Neuron (in vitro differentiated cells): Measurements from ENCODE around the gene CPPED1.

Experiments
- H2AFZ ChIP-seq: one replicate; pipeline ENCODE4 v1.6.1; 2013; ENCODE audit warnings: low read depth, mild to moderate bottlenecking, inconsistent platforms, low read length, moderate library complexity
- H3K27me3 ChIP-seq: one replicate; pipeline ENCODE4 v1.6.1; 2013; ENCODE audit warnings: low read length; ENCODE audit not compliant: insufficient read depth
- H3K36me3 ChIP-seq: one replicate; pipeline ENCODE4 v1.6.1; 2013; ENCODE audit warnings: low read length; ENCODE audit not compliant: insufficient read depth
- H3K4me1 ChIP-seq: one replicate; pipeline ENCODE4 v1.6.1; 2013; ENCODE audit warnings: low read length; ENCODE audit not compliant: insufficient read depth
- H3K4me3 ChIP-seq: 2 replicates; pipeline ENCODE4 v1.5.1; 2013; ENCODE audit warnings: mild to moderate bottlenecking, low read length, moderate library complexity
- H3K9me3 ChIP-seq: one replicate; pipeline ENCODE4 v1.6.1; 2013; ENCODE audit warnings: low read length

CPPED1 gene

GRCh38 chr16:12735805-12736204 lies 67.9 kb downstream of the CPPED1 start:
- Histone ChIP-seq H3K4me3 (no peak overlapping the region), H3K27me3 (no peaks in the 10 kb centered on the region), H3K9me3 (no peaks in the 10 kb centered on the region), H2AFZ (no peak overlapping the region), H3K4me1 (peaks cover 3% of the 10 kb centered on the region), H3K36me3 (no peaks in the 10 kb centered on the region)

- H3K9me3 ChIP-seq: no peaks in the 10 kb centered on the region
- H3K27me3 ChIP-seq: no peaks in the 10 kb centered on the region
- H2AFZ ChIP-seq: no peak overlapping the region
- H3K36me3 ChIP-seq: no peaks in the 10 kb centered on the region
- no peaks in the 10 kb centered on the region for H3K4me1 ChIP-seq
- no peak overlapping the region for H3K4me3 ChIP-seq
These were observed 71.1 kb downstream of the CPPED1 start for GRCh38 chr16:12732600-12732999.

- Histone ChIP-seq H2AFZ (no peak overlapping the region), H3K4me3 (no peak overlapping the region), H3K4me1 (no peaks in the 10 kb centered on the region), H3K36me3 (no peaks in the 10 kb centered on the region), H3K9me3 (no peaks in the 10 kb centered on the region), H3K27me3 (no peaks in the 10 kb centered on the region)
These were observed 74.2 kb downstream of the CPPED1 start for GRCh38 chr16:12729448-12729847.

GRCh38 chr16:12728469-12728868 lies 75.2 kb downstream of the CPPED1 start:
- Histone ChIP-seq H3K4me3 (no peak overlapping the region), H3K4me1 (peaks cover 5% of the 10 kb centered on the region), H3K9me3 (peaks cover 2% of the 10 kb centered on the region), H3K36me3 (no peaks in the 10 kb centered on the region), H2AFZ (no peak overlapping the region), H3K27me3 (no peaks in the 10 kb centered on the region)

- H3K4me1 ChIP-seq: peaks cover 5% of the 10 kb centered on the region
- no peak overlapping the region for H2AFZ ChIP-seq
- no peaks in the 10 kb centered on the region for H3K36me3 ChIP-seq
- peaks cover 2% of the 10 kb centered on the region for H3K9me3 ChIP-seq
- H3K27me3 ChIP-seq: no peaks in the 10 kb centered on the region
- H3K4me3 ChIP-seq: no peak overlapping the region
These were observed 79.5 kb downstream of the CPPED1 start for GRCh38 chr16:12724226-12724625.

- peaks cover 2% of the 10 kb centered on the region for H3K9me3 ChIP-seq
- no peaks in the 10 kb centered on the region for H3K36me3 ChIP-seq
- H3K27me3 ChIP-seq: no peaks in the 10 kb centered on the region
- no peak overlapping the region for H2AFZ ChIP-seq
- H3K4me1 ChIP-seq: peaks cover 5% of the 10 kb centered on the region
- H3K4me3 ChIP-seq: no peak overlapping the region
These were observed 80.0 kb downstream of the CPPED1 start for GRCh38 chr16:12723681-12724080.

GRCh38 chr16:12721841-12722421 lies 81.8 kb downstream of the CPPED1 start:
- H3K4me1 ChIP-seq: peaks cover 5% of the 10 kb centered on the region
- no peak overlapping the region for H2AFZ ChIP-seq
- H3K36me3 ChIP-seq: no peaks in the 10 kb centered on the region
- peaks cover 2% of the 10 kb centered on the region for H3K9me3 ChIP-seq
- H3K4me3 ChIP-seq: no peak overlapping the region
- no peaks in the 10 kb centered on the region for H3K27me3 ChIP-seq

- H3K36me3 ChIP-seq: no peaks in the 10 kb centered on the region
- peaks cover 2% of the 10 kb centered on the region for H3K9me3 ChIP-seq
- H3K4me3 ChIP-seq: no peak overlapping the region
- peaks cover 5% of the 10 kb centered on the region for H3K4me1 ChIP-seq
- H3K27me3 ChIP-seq: no peaks in the 10 kb centered on the region
- H2AFZ ChIP-seq: no peak overlapping the region
These were observed 83.7 kb downstream of the CPPED1 start for GRCh38 chr16:12719972-12720371.

GRCh38 chr16:12716658-12717057 lies 87.0 kb downstream of the CPPED1 start:
- Histone ChIP-seq H3K36me3 (no peaks in the 10 kb centered on the region), H3K4me1 (no peaks in the 10 kb centered on the region), H2AFZ (no peak overlapping the region), H3K9me3 (no peaks in the 10 kb centered on the region), H3K27me3 (no peaks in the 10 kb centered on the region), H3K4me3 (no peak overlapping the region)

- Histone ChIP-seq H3K4me1 (no peaks in the 10 kb centered on the region), H3K36me3 (no peaks in the 10 kb centered on the region), H3K27me3 (no peaks in the 10 kb centered on the region), H3K9me3 (no peaks in the 10 kb centered on the region), H2AFZ (no peak overlapping the region), H3K4me3 (no peak overlapping the region)
These were observed 93.9 kb downstream of the CPPED1 start for GRCh38 chr16:12709807-12710206.

- no peaks in the 10 kb centered on the region for H3K36me3 ChIP-seq
- H3K4me1 ChIP-seq: no peaks in the 10 kb centered on the region
- no peak overlapping the region for H3K4me3 ChIP-seq
- no peaks in the 10 kb centered on the region for H3K27me3 ChIP-seq
- no peak overlapping the region for H2AFZ ChIP-seq
- no peaks in the 10 kb centered on the region for H3K9me3 ChIP-seq
These were observed 95.4 kb downstream of the CPPED1 start for GRCh38 chr16:12708266-12708665.

- H3K27me3 ChIP-seq: no peaks in the 10 kb centered on the region
- no peaks in the 10 kb centered on the region for H3K36me3 ChIP-seq
- no peaks in the 10 kb centered on the region for H3K4me1 ChIP-seq
These were observed 97.1 kb downstream of the CPPED1 start for GRCh38 chr16:12706628-12707027.

GRCh38 chr16:12704492-12705111 lies 99.1 kb downstream of the CPPED1 start:
- Histone ChIP-seq H3K9me3 (no peaks in the 10 kb centered on the region), H3K36me3 (no peaks in the 10 kb centered on the region), H3K4me1 (no peaks in the 10 kb centered on the region), H3K4me3 (no peak overlapping the region), H2AFZ (no peak overlapping the region), H3K27me3 (no peaks in the 10 kb centered on the region)

More at GRCh38 chr16:12706628-12707027, 97.1 kb downstream of the CPPED1 start:
- H2AFZ ChIP-seq: no peak overlapping the region
- H3K9me3 ChIP-seq: no peaks in the 10 kb centered on the region
- H3K4me3 ChIP-seq: no peak overlapping the region

GRCh38 chr16:12703935-12704334 lies 99.8 kb downstream of the CPPED1 start:
- no peaks in the 10 kb centered on the region for H3K4me1 ChIP-seq
- H2AFZ ChIP-seq: no peak overlapping the region
- no peaks in the 10 kb centered on the region for H3K9me3 ChIP-seq
- no peaks in the 10 kb centered on the region for H3K27me3 ChIP-seq
- H3K36me3 ChIP-seq: no peaks in the 10 kb centered on the region
- no peak overlapping the region for H3K4me3 ChIP-seq
